HG03432 (cell line): ENCODE measurements around the gene LHPP.
"Not testable (repeated sequence)": the region's sequence is repeated elsewhere in the genome, so short reads cannot be mapped to it uniquely, and the experiment has no call there.

ENCODE experiments used
- ATAC-seq: cut with Tn5 transposase; IDR thresholded peaks from one replicate; pipeline ENCODE4 v1.9.1; 2021; ENCODE audit warnings: mild to moderate bottlenecking, moderate library complexity; ENCODE audit not compliant: unreplicated experiment

Gene LHPP, protein sequence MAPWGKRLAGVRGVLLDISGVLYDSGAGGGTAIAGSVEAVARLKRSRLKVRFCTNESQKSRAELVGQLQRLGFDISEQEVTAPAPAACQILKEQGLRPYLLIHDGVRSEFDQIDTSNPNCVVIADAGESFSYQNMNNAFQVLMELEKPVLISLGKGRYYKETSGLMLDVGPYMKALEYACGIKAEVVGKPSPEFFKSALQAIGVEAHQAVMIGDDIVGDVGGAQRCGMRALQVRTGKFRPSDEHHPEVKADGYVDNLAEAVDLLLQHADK

GRCh38 chr10:124461642-124462347, at the start of gene LHPP:
TSS of gene LHPP (plus strand) at chr10:124461823. CDS start at chr10:124461863, 40 bp downstream.
- peak; percentile 98 for ATAC-seq

DNA sequence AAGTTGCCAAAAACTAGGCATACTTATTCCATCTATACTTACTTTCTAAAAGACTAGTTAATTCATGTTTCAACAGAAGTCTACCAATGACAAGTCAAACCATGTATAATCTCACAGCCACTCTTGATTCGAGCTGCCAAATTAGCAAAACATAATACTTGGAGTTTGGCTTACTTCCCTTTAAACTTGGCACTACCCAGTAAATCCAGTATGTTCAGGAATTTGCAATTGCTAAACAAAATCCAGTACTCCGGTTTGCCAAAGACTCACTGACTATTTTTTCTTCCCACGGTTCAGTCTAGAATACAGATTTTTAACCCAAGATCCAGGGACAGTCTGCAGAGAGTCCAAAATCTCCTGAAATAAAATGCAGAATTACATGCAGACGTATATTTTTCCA, 47.5 kb upstream of the LHPP start:
- ATAC-seq = no peak

GRCh38 chr10:124415210-124415609, 46.4 kb upstream of the LHPP start:
- ATAC-seq = no peak

GRCh38 chr10:124416733-124417132, 44.9 kb upstream of the LHPP start:
- ATAC-seq = no peak

DNA sequence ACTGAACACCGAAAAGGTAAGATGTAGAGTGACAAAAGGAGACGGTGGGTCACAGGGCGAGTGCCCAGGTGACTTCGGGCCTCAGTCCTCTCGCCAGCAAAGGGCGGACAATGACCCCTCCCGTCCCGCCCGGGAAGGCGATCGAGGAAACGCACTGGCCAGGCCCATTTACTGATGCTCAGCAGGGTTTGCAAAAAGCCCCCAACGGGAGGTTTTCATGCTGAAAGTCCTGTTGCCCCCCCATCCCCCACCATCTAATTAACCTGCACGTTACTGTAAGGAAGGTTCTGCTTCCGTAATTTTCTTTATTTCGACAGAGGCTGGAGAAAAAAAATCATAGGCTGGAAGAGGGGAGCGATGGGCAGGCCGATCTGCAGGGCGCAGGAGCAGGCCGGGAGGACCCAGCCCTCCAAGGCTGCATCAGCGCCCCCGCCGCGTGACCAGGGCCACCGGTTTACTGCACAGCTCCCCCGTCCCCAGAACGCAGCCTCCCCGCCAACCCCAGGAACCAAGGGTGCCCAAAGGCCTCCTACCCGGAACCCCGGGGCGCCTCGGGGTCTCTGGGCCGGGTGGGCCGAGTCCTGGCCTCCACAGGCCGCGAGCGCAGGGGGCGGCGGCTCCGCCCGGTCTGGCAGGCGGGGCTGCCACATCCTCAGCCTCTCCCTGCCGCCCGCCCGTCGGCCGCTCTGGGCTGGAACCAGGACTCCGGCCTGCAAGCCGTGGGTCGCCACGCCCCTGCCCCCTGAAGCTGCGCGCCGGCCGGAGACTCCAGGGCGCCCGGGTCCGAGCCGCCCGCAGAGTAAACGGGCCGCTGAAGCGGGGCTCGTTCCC, 43.5 kb upstream of the LHPP start:
- peak; percentile 34 for ATAC-seq

- ATAC-seq = peak; percentile 98
These were observed 42.7 kb upstream of the LHPP start, which contains the start of gene OAT for GRCh38 chr10:124418726-124419501. TSS of gene OAT (minus strand) at chr10:124418923. CDS start at chr10:124412171, 6,752 bp downstream.

- no peak for ATAC-seq
These were observed 42.0 kb upstream of the LHPP start for GRCh38 chr10:124419635-124420034.

- ATAC-seq = no peak
These were observed 41.4 kb upstream of the LHPP start for GRCh38 chr10:124420254-124420653.

DNA sequence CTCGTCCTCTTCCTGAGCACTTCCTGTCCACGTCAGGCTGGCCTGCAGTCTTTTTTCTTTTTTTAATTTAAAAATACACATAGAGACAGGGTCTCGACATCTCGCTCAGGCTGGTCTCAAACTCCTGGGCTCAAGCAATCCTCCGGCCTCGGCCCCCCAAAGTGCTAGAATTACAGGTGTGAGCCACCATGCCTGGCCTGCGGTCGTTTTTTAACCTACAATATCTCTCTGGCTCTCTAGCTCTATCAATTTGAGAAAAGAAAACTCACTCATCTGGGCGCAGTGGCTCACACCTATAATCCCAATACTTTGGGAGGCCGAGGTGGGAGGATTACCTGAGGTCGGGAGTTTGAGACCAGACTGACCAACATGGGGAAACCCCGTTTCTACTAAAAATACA, 38.9 kb upstream of the LHPP start:
- no peak for ATAC-seq

DNA sequence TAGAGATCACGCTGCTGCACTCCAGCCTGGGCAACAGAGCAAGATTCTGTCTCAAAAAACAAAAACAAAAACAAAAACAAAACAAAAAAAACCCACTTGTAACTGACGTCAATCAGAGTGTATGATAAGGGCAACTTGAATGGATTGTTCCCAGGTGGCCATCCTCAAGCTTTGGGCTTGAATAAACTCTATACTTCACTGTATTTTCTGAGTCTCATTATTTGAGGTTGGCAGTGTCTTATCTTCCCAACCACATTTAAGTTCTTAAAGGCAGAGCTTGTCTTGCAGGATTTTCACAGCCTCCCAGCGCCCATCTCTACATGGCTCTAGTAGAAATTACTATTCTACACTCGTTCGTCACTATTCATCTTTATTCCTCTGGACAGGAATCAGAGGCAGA, 37.8 kb upstream of the LHPP start:
- no peak for ATAC-seq

GRCh38 chr10:124425227-124425962, 36.2 kb upstream of the LHPP start:
- no peak for ATAC-seq

GRCh38 chr10:124428207-124428777, 33.3 kb upstream of the LHPP start:
- ATAC-seq = no peak

DNA sequence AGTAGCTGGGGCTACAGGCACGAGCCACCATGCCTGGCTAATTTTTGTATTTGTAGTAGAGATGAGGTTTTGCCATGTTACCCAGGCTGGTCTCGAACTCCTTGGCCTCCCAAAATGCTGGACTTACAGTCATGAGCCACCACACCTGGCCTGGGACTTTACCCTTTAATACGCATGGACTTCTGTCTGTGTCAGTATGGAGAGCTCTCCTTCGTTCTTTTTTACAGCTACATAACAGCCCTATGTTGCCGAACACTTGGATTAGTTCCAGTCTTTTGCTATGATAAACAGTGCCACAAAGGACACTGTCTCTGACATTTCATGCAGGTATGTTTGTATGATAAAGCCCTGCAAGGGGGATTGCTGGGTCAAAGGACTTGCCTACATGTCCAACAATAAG, 32.0 kb upstream of the LHPP start:
- no peak for ATAC-seq

DNA sequence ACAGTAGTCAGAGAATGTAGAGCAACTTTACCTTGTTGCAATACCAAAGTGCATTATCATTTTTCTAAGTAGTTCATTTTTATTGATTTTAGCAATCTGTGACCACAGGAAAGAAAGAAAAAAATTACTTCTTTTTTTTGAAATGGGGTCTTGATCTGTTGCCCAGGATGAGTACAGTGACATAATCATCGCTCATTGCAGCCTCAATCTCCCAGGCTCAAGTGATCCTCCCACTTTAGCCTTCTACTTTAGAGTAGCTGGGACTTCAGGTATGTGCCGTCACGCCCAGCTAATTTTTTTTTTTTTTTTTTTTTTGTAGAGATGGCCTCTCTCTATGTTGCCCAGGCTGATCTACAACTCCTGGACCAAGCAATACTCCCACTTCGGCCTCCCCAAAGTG, 31.5 kb upstream of the LHPP start:
- no peak for ATAC-seq

- no peak for ATAC-seq
These were observed 28.2 kb upstream of the LHPP start for GRCh38 chr10:124433461-124433860.

DNA sequence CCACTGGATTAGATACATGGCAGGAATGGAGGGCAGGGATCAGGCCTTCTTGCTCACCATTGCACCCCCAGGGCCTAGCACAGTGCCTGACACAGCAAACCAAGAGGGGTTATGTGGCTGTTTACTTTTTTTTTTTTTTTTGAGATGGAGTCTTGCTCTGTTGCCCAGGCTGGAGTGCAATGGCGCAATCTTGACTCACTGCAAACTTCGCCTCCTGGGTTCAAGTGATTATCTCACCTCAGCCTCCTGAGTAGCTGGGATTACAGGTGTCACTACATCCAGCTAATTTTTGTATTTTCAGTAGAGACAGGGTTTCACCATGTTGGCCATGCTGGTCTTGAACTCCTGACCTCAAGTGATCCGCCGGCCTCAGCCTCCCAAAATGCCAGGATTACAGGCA, 25.9 kb upstream of the LHPP start:
- ATAC-seq = not testable (repeated sequence)

- ATAC-seq = peak; percentile 92
These were observed 25.4 kb upstream of the LHPP start for GRCh38 chr10:124436191-124436638.

- ATAC-seq = not testable (repeated sequence)
These were observed 19.9 kb upstream of the LHPP start for GRCh38 chr10:124441694-124442093.

GRCh38 chr10:124446830-124447750, 14.5 kb upstream of the LHPP start:
- no peak for ATAC-seq
